GM19023 (cell line): ENCODE measurements around the gene TNNC2.

Experiments
- ATAC-seq: cut with Tn5 transposase; IDR thresholded peaks from one replicate; pipeline ENCODE4 v1.9.1; 2021; ENCODE audit warnings: mild to moderate bottlenecking, moderate library complexity; ENCODE audit not compliant: unreplicated experiment

TNNC2 gene

GRCh38 chr20:45782890-45783289, 44.2 kb downstream of the TNNC2 start:
- ATAC-seq: no peak

- ATAC-seq: no peak
These were observed 45.7 kb downstream of the TNNC2 start for GRCh38 chr20:45781391-45781931.

GRCh38 chr20:45780159-45780558, 47.0 kb downstream of the TNNC2 start:
- no peak for ATAC-seq

GRCh38 chr20:45779011-45779915, 47.8 kb downstream of the TNNC2 start:
- no peak for ATAC-seq

GRCh38 chr20:45776931-45777330, 50.2 kb downstream of the TNNC2 start:
- no peak for ATAC-seq

GRCh38 chr20:45775411-45775810, 51.7 kb downstream of the TNNC2 start:
- ATAC-seq: no peak

GRCh38 chr20:45774945-45775344, 52.2 kb downstream of the TNNC2 start:
- no peak for ATAC-seq
